Gastrocnemius medialis (tissue), 4 donors: Measurements from ENCODE around the gene PGM2L1. TPM values are rescaled to one million over a fixed set of nuclear protein-coding genes. Genes with fewer than 3 reads are reported as not detected.

ENCODE experiments used
- ATAC-seq, 2 donors: fragments of 150-250 bp; one replicate each; pipeline ENCODE4 v1.9.1; 2016
- DNase-seq, 2 donors: peaks; one replicate each; pipeline ENCODE4 v3.0.0-alpha.2; 2019
- H3K27ac ChIP-seq, 4 donors: fragments of 200-600 bp; sonication (generic); 1 replicate in 1 of 4; 2 replicates in 3 of 4; pipeline ENCODE4 v1.5.1; 2016 to 2018; ENCODE audit warnings: mild to moderate bottlenecking in 2 of 4, moderate library complexity in 1 of 4
- H3K27me3 ChIP-seq, 3 donors: fragments of 200-600 bp; sonication (generic) in 2 of 3; 1 replicate in 1 of 3; 2 replicates in 2 of 3; pipeline versions ENCODE4 v1.5.1 to v1.6.0; 2016 to 2019; ENCODE audit warnings: mild to moderate bottlenecking in 1 of 3, moderate library complexity in 1 of 3
- H3K36me3 ChIP-seq, 2 donors: fragments of 200-600 bp; sonication (generic) in 1 of 2; one replicate each; pipeline ENCODE4 v1.5.1; 2017 to 2018
- H3K4me1 ChIP-seq, 2 donors: fragments of 200-600 bp; sonication (generic) in 1 of 2; one replicate each; pipeline ENCODE4 v1.5.1; 2016 to 2017; ENCODE audit warnings: mild to moderate bottlenecking in 2 of 2
- H3K4me3 ChIP-seq, 4 donors: fragments of 200-600 bp; sonication (generic) in 3 of 4; 1 replicate in 1 of 4; 2 replicates in 3 of 4; pipeline ENCODE4 v1.5.1; 2016 to 2019; ENCODE audit warnings: mild to moderate bottlenecking in 2 of 4
- H3K9me3 ChIP-seq, 3 donors: fragments of 200-600 bp; sonication (generic) in 2 of 3; 1 replicate in 1 of 3; 2 replicates in 2 of 3; pipeline ENCODE4 v1.5.1; 2016 to 2019
- CTCF ChIP-seq, 5 experiments: fragments of 450-650 bp in 3 of 5; fragments of 200-600 bp in 2 of 5; sonication (generic) in 2 of 5; IDR thresholded peaks in 4 of 5; conservative IDR thresholded peaks in 1 of 5; 1 replicate in 4 of 5; 2 replicates in 1 of 5; pipeline ENCODE4 v1.5.1; 2016 to 2019; ENCODE audit warnings: antibody characterized with exemption in 5 of 5, mild to moderate bottlenecking in 3 of 5, moderate library complexity in 3 of 5
- POLR2A ChIP-seq, 2 donors: fragments of 450-650 bp; IDR thresholded peaks; one replicate each; pipeline ENCODE4 v1.6.1; 2017; ENCODE audit warnings: antibody characterized with exemption in 2 of 2, mild to moderate bottlenecking in 2 of 2, moderate library complexity in 2 of 2
- in situ Hi-C, 4 donors: fragments of 200-750 bp; cut with MboI; loops; one replicate each; pipeline versions ENCODE4 v1.15.0 to v1.8.0; 2017; ENCODE audit warnings: low sequenced_read_pairs in 4 of 4
- intact Hi-C: fragments of 100-400 bp; cut with DNase I; formaldehyde crosslinking; loops from one replicate; pipeline ENCODE4 v1.15.1; 2023; ENCODE audit warnings: low total_unique reads
- total RNA-seq, 4 donors: library from RNA; depleted of rRNA; stranded (reverse); fragments of >200 nt; gene quantifications; one replicate each; pipeline versions ENCODE4 v1.1.0 to v1.2.3, GENCODE V29; 2016

The PGM2L1 gene
- total RNA-seq, 4 donors from 2014 or later, result 3.7 to 9.7 (median 7.9) TPM

- in situ Hi-C loops, result no loop called here
- Histone ChIP-seq H3K36me3 (no peaks in the 10 kb centered on the region), H3K4me3 (no peak overlapping the region), H3K27ac (no peak overlapping the region), H3K4me1 (peaks cover 17 to 30% of the 10 kb centered on the region in 2 donors), H3K27me3 (no peaks in the 10 kb centered on the region), H3K9me3 (no peaks in the 10 kb centered on the region)
- intact Hi-C loops, result no loop called here
- TF ChIP-seq POLR2A (IDR thresholded peaks at IDR 0.05) (no peak), CTCF (IDR thresholded peaks at IDR 0.05 in 4 of 5, conservative IDR thresholded peaks at IDR 0.05 in 1 of 5) (no peak)
- no peak for ATAC-seq
- DNase-seq, result no peak
Measured at GRCh38 chr11:74318241-74318932, 79.8 kb downstream of the PGM2L1 start.

GRCh38 chr11:74316772-74317505 is 81.3 kb downstream of the PGM2L1 start:
- Histone ChIP-seq H3K9me3 (no peaks in the 10 kb centered on the region), H3K36me3 (no peaks in the 10 kb centered on the region), H3K4me1 (peaks cover 5 to 15% of the 10 kb centered on the region in 2 donors), H3K4me3 (no peak overlapping the region), H3K27ac (no peak overlapping the region), H3K27me3 (no peaks in the 10 kb centered on the region)
- no peak for ATAC-seq
- DNase-seq, result no peak
- TF ChIP-seq CTCF (IDR thresholded peaks at IDR 0.05 in 4 of 5, conservative IDR thresholded peaks at IDR 0.05 in 1 of 5), result no peak
- TF ChIP-seq POLR2A (IDR thresholded peaks at IDR 0.05), result no peak
- in situ Hi-C loops, result no loop called here
- intact Hi-C loops, result no loop called here

GRCh38 chr11:74312326-74312725 is 85.9 kb downstream of the PGM2L1 start:
- Histone ChIP-seq H3K27ac (no peak overlapping the region), H3K27me3 (no peaks in the 10 kb centered on the region), H3K4me1 (no peaks in the 10 kb centered on the region), H3K9me3 (no peaks in the 10 kb centered on the region), H3K4me3 (no peak overlapping the region), H3K36me3 (no peaks in the 10 kb centered on the region)
- DNase-seq (no peak), ATAC-seq (no peak)
- intact Hi-C loops, result no loop called here
- no peak for TF ChIP-seq POLR2A (IDR thresholded peaks at IDR 0.05)
- TF ChIP-seq CTCF (IDR thresholded peaks at IDR 0.05 in 4 of 5, conservative IDR thresholded peaks at IDR 0.05 in 1 of 5), result no peak
- in situ Hi-C loops, result no loop called here

- Histone ChIP-seq H3K27ac (no peak within 1 kb of the TSS), H3K36me3 (no peaks in the 10 kb centered on the region), H3K9me3 (no peaks in the 10 kb centered on the region), H3K4me3 (peak within 1 kb of the TSS; percentile 39 to 73 (median 54)), H3K4me1 (no peaks in the 10 kb centered on the region), H3K27me3 (no peaks in the 10 kb centered on the region)
- ATAC-seq, result peak; percentile 80 to 92
- intact Hi-C loops (loop anchor here (1.0 kb wide), 1 partner anchor 14 kb away; no protein-coding TSS in a partner anchor), in situ Hi-C loops (no loop called here)
- DNase-seq, result peak; percentile 27 to 45
- no peak for TF ChIP-seq POLR2A (IDR thresholded peaks at IDR 0.05)
- peak in 1 of 5 experiments; percentile 27 for TF ChIP-seq CTCF (IDR thresholded peaks at IDR 0.05 in 4 of 5, conservative IDR thresholded peaks at IDR 0.05 in 1 of 5)
Measured at GRCh38 chr11:74311352-74311926, 86.8 kb downstream of the PGM2L1 start, which contains the start of gene P4HA3. P4HA3 (minus strand) TSS chr11:74311640; CDS start chr11:74311611, 29 bp downstream.
